TTC549 (cell line): ENCODE measurements around the gene PPM1N.

ENCODE experiments used
- FAIRE-seq: peaks from 2 replicates; lab custom pipeline; 2012; peaks lifted over from hg19 to GRCh38; lab: Jason Lieb, UNC

PPM1N gene

GRCh38 chr19:45492137-45492626 lies 6.1 kb upstream of the PPM1N start:
- FAIRE-seq, result no peak

GRCh38 chr19:45492627-45493470 lies 5.4 kb upstream of the PPM1N start:
- peak; percentile 94 for FAIRE-seq

DNA sequence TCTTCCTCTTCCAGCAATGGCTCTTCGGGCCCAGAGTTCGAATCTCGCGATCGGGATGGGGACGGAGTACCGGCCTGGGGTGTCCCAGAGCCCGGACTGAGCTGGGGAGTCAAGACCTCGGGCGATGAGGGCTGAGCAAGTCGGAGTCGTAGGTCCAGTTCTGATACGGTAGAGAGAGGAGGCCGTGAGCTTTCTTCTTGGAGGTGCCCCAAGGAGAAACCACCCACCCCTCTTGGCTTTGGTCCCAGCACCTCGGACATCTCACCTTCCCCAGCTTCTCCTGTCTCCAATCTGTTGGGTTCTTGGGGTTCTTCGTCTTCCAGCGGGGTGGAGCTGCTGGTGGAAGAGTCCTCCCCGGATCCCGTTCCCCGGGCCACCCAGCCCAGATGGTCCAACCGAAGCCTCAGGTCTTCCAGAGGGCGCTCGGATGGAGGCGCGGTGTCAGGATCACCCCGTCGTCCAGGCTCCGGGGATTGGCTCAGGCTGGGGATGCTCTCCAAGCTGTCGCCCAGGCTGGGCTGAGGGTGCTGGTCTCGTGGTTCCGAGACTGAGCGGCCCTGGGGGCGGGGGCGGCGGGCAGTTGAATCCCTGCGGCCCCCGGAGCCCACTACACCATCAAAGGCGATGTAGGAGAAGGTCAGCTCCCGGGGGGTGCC lies 3.9 kb upstream of the PPM1N start:
- no peak for FAIRE-seq

DNA sequence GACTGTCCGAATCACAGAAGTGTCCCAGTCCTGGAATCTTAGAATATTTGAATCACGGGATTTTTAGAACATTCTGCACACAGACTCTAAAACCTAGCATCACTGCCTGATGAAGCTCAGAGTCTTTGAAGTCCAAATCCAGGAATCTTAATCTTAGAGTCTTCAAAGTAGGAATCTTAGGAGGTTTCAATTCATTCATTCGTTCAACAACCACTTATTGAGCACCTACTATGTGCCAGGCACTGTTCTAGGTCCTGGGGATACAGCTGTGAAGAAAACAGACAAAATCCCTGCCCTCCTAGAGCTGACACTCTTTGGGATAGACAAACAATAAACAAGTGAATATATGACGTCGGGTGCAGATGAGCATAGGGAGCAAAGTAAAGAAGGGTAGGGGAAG lies 3.1 kb upstream of the PPM1N start:
- FAIRE-seq, result no peak

DNA sequence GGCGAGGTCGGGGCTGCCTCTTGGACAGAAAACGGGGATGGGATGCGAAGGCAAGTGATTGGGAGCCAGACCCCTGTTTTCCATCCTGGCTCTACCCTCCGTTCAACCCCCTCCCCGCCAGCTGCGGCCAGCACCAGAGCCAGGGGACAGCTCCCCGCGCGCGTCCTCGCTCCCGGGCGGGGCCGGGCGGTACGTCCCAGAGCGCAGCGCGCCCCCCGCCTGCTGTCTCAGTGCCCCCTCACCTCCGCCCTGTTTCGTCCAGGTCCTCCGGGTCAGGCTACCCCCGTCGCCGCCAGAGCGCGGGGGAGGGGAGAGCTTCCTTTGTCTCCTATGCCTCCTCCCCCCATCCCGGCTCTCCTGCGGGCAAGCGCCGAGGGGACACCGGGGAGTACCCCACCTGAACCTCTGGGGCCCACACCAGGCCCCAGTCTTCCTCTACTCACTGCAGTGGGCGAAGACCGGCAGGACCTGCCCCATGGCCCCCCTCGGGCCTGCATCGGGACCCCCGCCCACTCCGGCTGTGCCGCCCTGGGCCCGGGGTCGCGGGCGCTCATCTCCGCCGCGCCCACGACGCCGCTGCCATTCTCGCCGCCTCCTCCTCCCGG lies 1.8 kb upstream of the PPM1N start:
- FAIRE-seq, result no peak

DNA sequence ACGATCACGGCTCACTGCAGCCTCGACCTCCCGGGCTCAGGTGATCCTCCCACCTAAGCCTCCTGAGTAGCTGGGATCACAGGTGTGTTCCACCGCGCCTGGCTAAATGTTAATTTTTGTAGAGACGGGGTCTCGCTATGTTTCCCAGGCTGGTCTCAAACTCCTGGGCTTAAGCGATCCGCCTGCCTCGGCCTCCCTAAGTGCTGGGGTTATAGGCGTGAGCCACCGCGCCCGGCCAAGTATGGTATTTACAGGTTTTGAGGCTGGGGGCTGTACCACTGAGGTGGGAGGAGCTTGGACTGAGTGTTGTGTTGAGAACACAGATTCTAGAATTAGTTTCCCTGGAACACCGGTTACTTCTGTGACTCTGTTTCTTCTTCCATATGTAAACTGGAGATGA lies 452 bp upstream of the PPM1N start:
- FAIRE-seq, result no peak

GRCh38 chr19:45499196-45500180 lies 1.2 kb downstream of the PPM1N start:
- no peak for FAIRE-seq

GRCh38 chr19:45500918-45501729 lies 2.9 kb downstream of the PPM1N start:
- no peak for FAIRE-seq

DNA sequence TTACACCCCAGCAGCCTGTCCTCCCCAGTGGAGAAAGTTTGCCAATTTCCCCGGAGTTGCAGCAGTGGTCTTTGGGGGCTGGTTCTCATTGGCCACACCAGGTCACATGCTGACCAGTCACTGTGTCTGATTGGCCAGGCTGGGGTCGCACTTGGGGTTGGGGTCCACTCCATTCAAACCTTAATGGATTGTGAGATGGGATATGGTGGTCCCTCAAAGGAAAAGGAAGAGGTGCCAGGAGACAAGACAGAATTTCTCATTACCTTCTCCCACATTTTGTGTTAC lies 3.4 kb downstream of the PPM1N start:
- no peak for FAIRE-seq

- FAIRE-seq, result no peak
Measured at GRCh38 chr19:45502111-45502510, 3.9 kb downstream of the PPM1N start.

DNA sequence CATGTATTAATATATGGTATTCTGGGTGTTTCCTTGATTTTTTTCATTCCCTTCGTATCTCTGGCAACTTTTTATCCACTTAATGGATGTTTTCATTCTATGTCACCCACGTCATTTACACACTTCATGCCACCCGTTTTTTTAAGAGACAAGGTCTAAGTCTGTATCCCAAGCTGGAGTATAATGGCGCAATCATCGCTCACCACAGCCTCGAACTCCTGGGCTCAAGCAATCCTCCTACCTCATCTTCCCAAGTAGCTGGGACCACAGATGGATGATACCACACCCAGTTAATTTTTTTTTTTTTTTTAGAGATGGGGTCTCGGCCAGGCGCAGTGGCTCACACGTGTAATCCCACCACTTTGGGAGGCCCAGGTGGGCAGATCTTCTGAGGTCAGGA lies 5.7 kb downstream of the PPM1N start:
- FAIRE-seq, result no peak

DNA sequence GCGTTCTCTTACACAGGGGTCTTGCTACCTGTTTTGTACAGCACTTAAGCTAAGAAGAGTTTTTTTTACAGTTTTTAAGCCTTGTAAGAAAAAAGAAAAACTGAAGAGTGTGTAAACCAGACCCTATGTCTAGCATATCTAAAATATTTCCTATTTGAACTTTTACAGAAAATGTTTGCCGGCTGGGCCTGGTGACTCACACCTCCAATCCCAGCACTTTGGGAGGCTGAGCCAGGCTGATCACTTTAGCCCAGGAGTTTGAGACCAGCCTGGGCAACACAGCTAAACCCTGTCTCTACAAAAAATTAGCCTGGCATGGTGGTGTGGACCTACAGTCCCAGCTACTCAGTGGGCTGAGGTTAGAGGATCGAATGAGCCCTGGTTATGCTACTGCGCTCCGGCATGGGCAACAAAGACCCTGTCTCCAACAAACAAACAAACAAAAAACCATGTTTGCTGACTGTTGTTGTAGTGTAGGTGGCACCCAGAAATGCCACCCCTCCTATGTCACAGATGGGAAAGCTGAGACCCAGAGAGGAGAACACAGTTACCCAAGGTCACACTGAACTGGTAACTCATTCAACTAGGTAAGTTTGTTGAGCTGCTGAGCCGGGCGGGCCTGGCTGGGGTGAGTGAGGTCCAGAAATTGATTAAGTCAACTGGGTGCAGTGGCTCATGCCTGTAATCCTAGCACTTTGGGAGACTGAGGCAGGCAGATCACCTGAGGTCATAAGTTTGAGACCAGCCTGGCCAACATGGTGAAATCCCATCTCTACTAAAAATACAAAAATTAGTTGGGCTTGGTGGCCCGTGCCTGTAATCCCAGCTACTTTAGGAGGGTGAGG lies 7.1 kb downstream of the PPM1N start:
- no peak for FAIRE-seq

GRCh38 chr19:45505996-45506245 lies 7.7 kb downstream of the PPM1N start:
- no peak for FAIRE-seq

DNA sequence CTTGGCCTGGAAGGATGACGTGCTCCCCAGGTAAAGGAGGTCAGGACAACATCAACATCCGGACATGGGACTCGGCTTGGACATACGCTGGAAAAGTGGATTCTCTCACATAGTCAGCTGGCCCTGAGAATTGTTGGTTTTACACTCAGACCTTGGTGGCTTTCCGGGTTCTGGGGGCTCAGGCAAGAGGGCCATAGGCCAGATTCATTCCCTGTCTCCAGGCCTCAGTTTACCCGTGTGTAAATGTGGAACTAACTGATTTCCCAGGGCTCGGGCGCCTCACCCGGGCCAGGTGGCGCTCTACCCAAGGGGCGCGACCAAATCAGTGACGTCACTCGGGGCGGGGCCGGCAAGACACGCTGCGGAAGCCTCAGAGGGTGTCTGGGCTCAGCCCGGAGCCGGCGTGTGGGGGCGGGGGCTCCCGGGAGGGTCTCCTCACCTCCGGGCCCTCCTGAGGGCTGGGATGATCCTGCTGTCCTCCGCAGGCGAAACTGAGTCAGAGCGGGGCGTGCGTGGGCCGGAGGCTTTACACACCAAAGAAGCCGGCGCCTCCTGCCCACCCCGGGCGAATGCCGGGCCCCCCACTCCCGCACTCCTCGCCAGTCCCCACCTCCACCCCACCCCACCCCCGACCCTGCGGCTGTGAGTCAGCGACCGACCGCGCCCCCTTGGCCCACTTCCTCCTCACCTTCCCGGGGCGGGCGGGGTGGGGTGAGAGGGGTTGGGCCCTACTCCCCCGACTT lies 8.2 kb downstream of the PPM1N start:
- no peak for FAIRE-seq

- FAIRE-seq, result no peak
Measured at GRCh38 chr19:45506989-45507871, 9.0 kb downstream of the PPM1N start, which contains the start of gene VASP. TSS of gene VASP (plus strand) at chr19:45507479. CDS start at chr19:45507772, 293 bp downstream.

GRCh38 chr19:45507872-45508416 lies 9.7 kb downstream of the PPM1N start:
- no peak for FAIRE-seq

- no peak for FAIRE-seq
Measured at GRCh38 chr19:45508417-45508860, 10.2 kb downstream of the PPM1N start.

- FAIRE-seq, result no peak
Measured at GRCh38 chr19:45508861-45509691, 10.8 kb downstream of the PPM1N start.
